Right ventricle myocardium superior (tissue), 1 donor: ENCODE data around the gene CA10. TPM values are rescaled to one million over a fixed set of nuclear protein-coding genes. Genes with fewer than 3 reads are reported as not detected.

ENCODE experiments used
- ATAC-seq: fragments of 200-7000 bp; cut with Tn5 transposase; one replicate; pipeline ENCODE4 v1.9.1; 2020; ENCODE audit warnings: mild to moderate bottlenecking; ENCODE audit not compliant: poor library complexity
- DNase-seq: peaks from one replicate; pipeline ENCODE4 v3.0.0-alpha.2; 2020
- intact Hi-C: fragments of 100-400 bp; cut with DNase I; formaldehyde crosslinking; loops from one replicate; pipeline ENCODE4 v1.11.2; 2022
- total RNA-seq: library from RNA; stranded (reverse); fragmentation: NEBNext Ultra II Directional; extraction: Animal tissue kit (Norgen Biotek cat#: 25700); gene quantifications from one replicate; pipeline ENCODE4 v1.2.1, GENCODE V29; 2021
- donor health status: DM: no; HTN: yes; CAD: no; lungs with severe emphysema.

Gene CA10
- total RNA-seq, 1 donor from 2014 or later, result not detected

GRCh38 chr17:51813140-51813783 lies 345.3 kb downstream of the CA10 start:
- no peak for ATAC-seq
- intact Hi-C loops, result no loop called here
- DNase-seq, result no peak

GRCh38 chr17:51807460-51807859 lies 351.1 kb downstream of the CA10 start:
- DNase-seq (no peak), ATAC-seq (no peak)
- intact Hi-C loops, result no loop called here

- DNase-seq (no peak), ATAC-seq (no peak)
- intact Hi-C loops, result no loop called here
These were observed 352.7 kb downstream of the CA10 start for GRCh38 chr17:51805765-51806164.

GRCh38 chr17:51805185-51805584 lies 353.3 kb downstream of the CA10 start:
- no peak for DNase-seq
- ATAC-seq, result no peak
- intact Hi-C loops, result no loop called here

- intact Hi-C loops, result no loop called here
- DNase-seq (no peak), ATAC-seq (no peak)
These were observed 355.4 kb downstream of the CA10 start for GRCh38 chr17:51803161-51803560.

- DNase-seq (no peak), ATAC-seq (no peak)
- intact Hi-C loops, result no loop called here
These were observed 356.0 kb downstream of the CA10 start for GRCh38 chr17:51802544-51802943.

GRCh38 chr17:51801626-51802025 lies 356.9 kb downstream of the CA10 start:
- intact Hi-C loops, result no loop called here
- DNase-seq (no peak), ATAC-seq (no peak)

GRCh38 chr17:51799981-51800380 lies 358.5 kb downstream of the CA10 start:
- intact Hi-C loops, result no loop called here
- no peak for ATAC-seq

GRCh38 chr17:51799240-51799639 lies 359.3 kb downstream of the CA10 start:
- ATAC-seq (no peak), DNase-seq (no peak)
- intact Hi-C loops, result no loop called here

More at GRCh38 chr17:51799981-51800380, 358.5 kb downstream of the CA10 start:
- DNase-seq, result no peak

GRCh38 chr17:51797150-51797549 lies 361.4 kb downstream of the CA10 start:
- no peak for DNase-seq
- ATAC-seq, result no peak
- intact Hi-C loops, result no loop called here

- intact Hi-C loops, result no loop called here
- DNase-seq, result no peak
- ATAC-seq, result no peak
These were observed 362.5 kb downstream of the CA10 start for GRCh38 chr17:51796026-51796425.

- intact Hi-C loops, result no loop called here
- DNase-seq, result no peak
- no peak for ATAC-seq
These were observed 363.1 kb downstream of the CA10 start for GRCh38 chr17:51795401-51795800.

GRCh38 chr17:51794466-51794865 lies 364.0 kb downstream of the CA10 start:
- ATAC-seq (no peak), DNase-seq (no peak)
- intact Hi-C loops, result no loop called here

- DNase-seq (no peak), ATAC-seq (no peak)
- intact Hi-C loops, result no loop called here
These were observed 364.8 kb downstream of the CA10 start for GRCh38 chr17:51793686-51794085.

GRCh38 chr17:51778842-51779241 lies 379.7 kb downstream of the CA10 start:
- DNase-seq, result no peak
- intact Hi-C loops, result no loop called here
- ATAC-seq, result no peak

- no peak for ATAC-seq
- no peak for DNase-seq
- intact Hi-C loops, result no loop called here
These were observed 388.3 kb downstream of the CA10 start for GRCh38 chr17:51770027-51770759.

- ATAC-seq (no peak), DNase-seq (no peak)
- intact Hi-C loops, result no loop called here
These were observed 389.3 kb downstream of the CA10 start for GRCh38 chr17:51769231-51769630.

GRCh38 chr17:51768706-51769105 lies 389.8 kb downstream of the CA10 start:
- no peak for DNase-seq
- intact Hi-C loops, result no loop called here
- ATAC-seq, result no peak

GRCh38 chr17:51767287-51767686 lies 391.2 kb downstream of the CA10 start:
- intact Hi-C loops, result no loop called here

GRCh38 chr17:51765282-51766135 lies 393.0 kb downstream of the CA10 start:
- ATAC-seq (no peak), DNase-seq (no peak)
- intact Hi-C loops, result no loop called here

More at GRCh38 chr17:51767287-51767686, 391.2 kb downstream of the CA10 start:
- no peak for ATAC-seq
- DNase-seq, result no peak
